GM21367 (cell line): Measurements from ENCODE around the gene AGTRAP.

ENCODE experiments used
- ATAC-seq: cut with Tn5 transposase; IDR thresholded peaks from one replicate; pipeline ENCODE4 v1.9.1; 2021; ENCODE audit not compliant: unreplicated experiment

Gene AGTRAP

GRCh38 chr1:11757047-11757446 lies 21.1 kb downstream of the AGTRAP start:
- ATAC-seq: no peak

GRCh38 chr1:11759791-11760190 lies 23.9 kb downstream of the AGTRAP start:
- no peak for ATAC-seq

- ATAC-seq: no peak
Measured at GRCh38 chr1:11761285-11761684, 25.3 kb downstream of the AGTRAP start.

DNA sequence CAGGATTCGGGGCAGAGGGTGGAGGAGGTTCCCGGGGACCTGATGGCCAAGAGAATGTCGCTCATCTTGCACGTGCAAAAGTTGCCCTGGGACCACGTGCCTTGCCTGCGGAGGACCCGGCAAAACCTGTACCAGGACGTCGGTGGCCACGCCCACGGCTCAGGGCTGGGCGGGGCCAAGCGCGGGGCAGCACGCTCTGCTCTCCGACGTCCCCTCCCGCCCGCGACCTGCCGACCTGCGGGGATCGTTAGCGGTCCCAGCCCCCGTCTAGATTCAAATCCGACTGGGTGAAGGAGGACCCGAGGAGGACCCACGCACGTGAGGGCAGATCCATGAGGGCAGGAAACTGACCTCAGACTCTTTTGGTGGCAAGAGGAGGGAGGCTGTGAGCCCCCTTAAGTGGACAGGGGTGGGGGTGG lies 26.1 kb downstream of the AGTRAP start, which contains the start of gene C1orf167:
Gene C1orf167 (plus strand): TSS at position 206 of the 419 bp plus-strand sequence. CDS start 2,208 bp downstream, outside the sequence.
- no peak for ATAC-seq

DNA sequence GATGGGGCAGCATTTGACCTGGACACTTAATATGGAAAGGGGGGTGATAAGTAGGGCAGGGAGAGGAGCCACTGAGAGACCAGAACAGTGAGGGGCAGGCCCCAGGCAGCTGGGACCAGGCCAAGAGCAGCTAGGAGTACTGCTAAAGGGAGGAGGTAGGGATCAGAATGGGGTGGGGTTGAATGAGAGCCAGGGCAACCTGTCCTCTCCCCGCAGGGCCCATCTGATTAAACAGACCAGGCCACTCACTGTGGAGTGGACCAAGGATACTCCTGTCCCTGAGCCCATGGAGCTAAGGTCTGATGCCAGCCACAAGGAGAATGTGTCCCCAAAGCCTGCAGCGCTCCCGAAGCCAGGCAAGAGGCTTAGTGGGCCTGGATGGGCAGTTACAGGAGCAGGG lies 28.2 kb downstream of the AGTRAP start:
- ATAC-seq: no peak

DNA sequence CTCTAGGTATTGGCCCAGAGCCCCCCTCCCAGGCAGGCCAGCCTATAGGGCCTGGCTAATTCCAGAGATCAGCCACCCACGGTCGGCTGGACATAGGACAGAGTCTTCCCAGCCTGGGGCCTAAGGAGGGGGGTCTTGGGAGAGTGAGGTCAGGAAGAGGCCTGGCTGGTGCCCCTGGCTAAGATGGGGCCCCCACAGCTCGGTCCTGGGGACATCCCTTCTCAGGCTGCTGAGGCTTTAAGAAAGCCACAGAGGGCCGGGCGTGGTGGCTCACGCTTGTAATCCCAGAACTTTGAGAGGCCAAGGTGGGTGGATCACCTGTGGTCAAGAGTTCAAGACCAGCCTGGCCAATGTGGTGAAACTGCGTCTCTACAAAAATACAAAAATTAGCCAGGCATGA lies 28.6 kb downstream of the AGTRAP start:
- no peak for ATAC-seq

GRCh38 chr1:11765661-11766428 lies 29.9 kb downstream of the AGTRAP start:
- no peak for ATAC-seq

DNA sequence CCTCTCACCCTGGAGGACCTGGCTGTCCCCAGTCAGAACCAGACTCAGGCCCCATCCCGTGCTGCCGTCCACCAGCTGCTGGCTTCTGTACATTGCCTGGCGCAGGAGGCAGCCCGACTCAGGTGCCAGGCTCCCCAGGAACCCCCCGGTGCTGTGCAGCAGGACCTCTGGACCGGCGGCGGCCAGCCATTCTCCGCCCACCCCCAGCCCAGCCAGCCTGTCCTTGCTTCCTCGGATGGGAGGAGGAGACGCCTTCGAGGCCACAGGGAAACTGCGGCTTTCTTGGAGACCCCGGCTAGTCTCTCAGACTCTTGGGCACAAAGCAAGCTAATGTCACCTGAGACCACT lies 30.5 kb downstream of the AGTRAP start:
- no peak for ATAC-seq

GRCh38 chr1:11767922-11768704 lies 32.2 kb downstream of the AGTRAP start:
- ATAC-seq: no peak

GRCh38 chr1:11768821-11769220 lies 32.9 kb downstream of the AGTRAP start:
- no peak for ATAC-seq

GRCh38 chr1:11769274-11769673 lies 33.3 kb downstream of the AGTRAP start:
- ATAC-seq: no peak

GRCh38 chr1:11770011-11770410 lies 34.1 kb downstream of the AGTRAP start:
- no peak for ATAC-seq

GRCh38 chr1:11771481-11772043 lies 35.6 kb downstream of the AGTRAP start:
- ATAC-seq: no peak

GRCh38 chr1:11772458-11772857 lies 36.5 kb downstream of the AGTRAP start:
- no peak for ATAC-seq

DNA sequence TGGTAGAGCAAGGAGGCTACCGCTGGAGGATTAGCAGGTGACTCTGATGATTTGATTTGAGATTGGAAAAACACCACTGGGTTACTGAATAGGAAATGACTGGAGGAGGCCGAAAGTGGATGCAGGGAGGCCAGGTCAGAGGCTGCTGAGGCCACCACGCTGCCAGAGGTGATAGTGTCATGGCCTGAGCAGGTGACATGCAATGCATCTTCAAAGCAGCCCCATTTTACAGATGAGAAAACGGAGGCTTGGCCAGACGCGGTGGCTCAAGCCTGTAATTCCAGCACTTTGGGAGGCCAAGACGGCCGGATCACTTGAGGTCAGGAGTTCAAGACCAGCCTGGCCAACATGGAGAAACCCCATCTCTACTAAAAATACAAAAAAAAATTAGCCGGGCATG lies 38.8 kb downstream of the AGTRAP start:
- no peak for ATAC-seq

GRCh38 chr1:11777658-11778322 lies 41.9 kb downstream of the AGTRAP start:
- ATAC-seq: no peak

DNA sequence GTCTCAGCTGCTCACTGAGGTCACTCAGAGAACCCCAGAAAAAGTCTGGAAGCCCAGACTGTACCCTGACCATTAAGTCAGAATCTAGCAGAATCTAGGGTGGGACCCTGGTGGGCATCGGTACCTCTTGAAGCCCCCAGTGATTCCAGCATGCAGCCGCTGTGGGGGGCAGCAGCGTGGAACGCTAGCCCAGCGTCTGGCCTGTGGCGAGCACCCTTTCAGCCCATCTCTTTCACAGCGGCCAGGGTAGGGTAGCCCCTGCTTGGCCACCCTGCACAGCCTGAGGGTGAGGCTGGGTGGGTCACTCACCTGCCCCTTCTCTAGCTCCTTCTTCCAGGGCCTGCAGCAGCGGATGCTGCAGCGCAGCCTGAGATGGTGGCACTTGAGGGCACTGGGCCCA lies 42.4 kb downstream of the AGTRAP start:
- no peak for ATAC-seq

- ATAC-seq: no peak
Measured at GRCh38 chr1:11778844-11779623, 43.1 kb downstream of the AGTRAP start.

DNA sequence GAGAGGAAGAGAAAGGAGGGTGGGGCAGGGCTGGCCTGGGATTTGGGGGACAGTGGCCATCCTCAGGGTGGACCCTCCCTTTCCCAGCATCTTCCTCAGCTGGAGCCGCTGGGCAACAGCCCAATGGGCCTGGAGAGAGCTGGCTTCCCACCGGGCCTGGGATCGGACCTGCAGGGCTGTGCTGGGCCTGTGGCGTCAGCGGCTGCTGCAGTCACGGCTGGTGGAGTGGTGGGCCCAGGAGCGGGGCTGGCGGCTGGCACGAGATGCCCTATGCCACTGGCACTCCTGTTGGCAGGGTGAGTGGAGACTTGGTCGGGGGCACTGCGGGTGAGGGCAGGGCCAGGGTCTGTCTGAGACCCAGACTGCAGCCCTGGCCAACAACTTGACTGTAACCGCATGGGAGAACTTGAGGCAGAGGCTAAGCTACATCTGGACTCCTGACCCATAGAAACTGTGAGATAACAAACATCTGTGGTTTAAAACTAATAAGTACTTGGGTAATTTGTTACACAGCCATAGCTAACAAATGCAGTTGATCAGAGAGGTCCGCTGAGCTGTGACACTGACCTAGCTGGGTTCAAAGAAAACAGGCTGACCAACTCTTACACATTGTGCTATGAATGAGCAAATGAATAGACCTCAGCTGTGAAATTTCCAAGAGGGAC lies 43.9 kb downstream of the AGTRAP start:
- ATAC-seq: no peak
